ENCODE results near the gene SNAI3. TPM values are rescaled to one million over a fixed set of nuclear protein-coding genes. Genes with fewer than 3 reads are reported as not detected.

Gene SNAI3
- total and polyA plus RNA-seq, 9 donors, result 3.8 to 11.8 (median 7.2) TPM

GRCh38 chr16:88651989-88652761 is 34.1 kb downstream of the SNAI3 start:
- peaks cover 27% of the 10 kb centered on the region for H3K4me1 ChIP-seq (ENCODE audit: control insufficient read depth, insufficient read depth, low read length)
- H3K4me3 ChIP-seq (ENCODE audit: low read length), result no peak overlapping the region
- H3K9me3 ChIP-seq (replicated peaks; ENCODE audit: control insufficient read depth, low read depth, low read length), result no peaks in the 10 kb centered on the region
- H3K36me3 ChIP-seq (ENCODE audit: control insufficient read depth, insufficient read depth, low read length), result peaks cover 55% of the 10 kb centered on the region
- peak overlapping the region; percentile 66 for H3K27ac ChIP-seq (ENCODE audit: low read length)
- DNase-seq, result no peak
- WGBS (ENCODE audit: insufficient coverage), result 82% methylated on average over 28 of the region's 29 CpGs
- H3K27me3 ChIP-seq (ENCODE audit: control insufficient read depth, insufficient read depth, low read length), result no peaks in the 10 kb centered on the region

- H3K27ac ChIP-seq (ENCODE audit: low read length), result peak overlapping the region; percentile 66
- H3K27me3 ChIP-seq (ENCODE audit: control insufficient read depth, insufficient read depth, low read length), result no peaks in the 10 kb centered on the region
- peaks cover 48% of the 10 kb centered on the region for H3K36me3 ChIP-seq (ENCODE audit: control insufficient read depth, insufficient read depth, low read length)
- 73% methylated on average over 15 of the region's 24 CpGs for WGBS (ENCODE audit: insufficient coverage)
- H3K4me3 ChIP-seq (ENCODE audit: low read length), result peak overlapping the region; percentile 65
- H3K9me3 ChIP-seq (replicated peaks; ENCODE audit: control insufficient read depth, low read depth, low read length), result no peaks in the 10 kb centered on the region
- DNase-seq, result peak; percentile 62
- peaks cover 27% of the 10 kb centered on the region for H3K4me1 ChIP-seq (ENCODE audit: control insufficient read depth, insufficient read depth, low read length)
These were observed 34.9 kb downstream of the SNAI3 start for GRCh38 chr16:88651276-88651988.

GRCh38 chr16:88650749-88651275 is 35.5 kb downstream of the SNAI3 start, which contains the start of gene CYBA:
Gene CYBA (minus strand): TSS chr16:88651053. CDS start chr16:88651013, 40 bp downstream.
- DNase-seq, result peak; percentile 72
- H3K9me3 ChIP-seq (replicated peaks; ENCODE audit: control insufficient read depth, low read depth, low read length), result no peaks in the 10 kb centered on the region
- H3K27me3 ChIP-seq (ENCODE audit: control insufficient read depth, insufficient read depth, low read length), result no peaks in the 10 kb centered on the region
- peak within 1 kb of the TSS; percentile 66 for H3K27ac ChIP-seq (ENCODE audit: low read length)
- peaks cover 27% of the 10 kb centered on the region for H3K4me1 ChIP-seq (ENCODE audit: control insufficient read depth, insufficient read depth, low read length)
- peak within 1 kb of the TSS; percentile 65 for H3K4me3 ChIP-seq (ENCODE audit: low read length)
- peaks cover 42% of the 10 kb centered on the region for H3K36me3 ChIP-seq (ENCODE audit: control insufficient read depth, insufficient read depth, low read length)
- WGBS (ENCODE audit: insufficient coverage), result 0% methylated on average over 40 of the region's 41 CpGs

GRCh38 chr16:88649924-88650748 is 36.2 kb downstream of the SNAI3 start:
- 10% methylated on average over 29 of the region's 37 CpGs for WGBS (ENCODE audit: insufficient coverage)
- Histone ChIP-seq H3K4me1 (ENCODE audit: control insufficient read depth, insufficient read depth, low read length) (peaks cover 27% of the 10 kb centered on the region), H3K9me3 (replicated peaks; ENCODE audit: control insufficient read depth, low read depth, low read length) (no peaks in the 10 kb centered on the region), H3K4me3 (ENCODE audit: low read length) (peak overlapping the region; percentile 65), H3K36me3 (ENCODE audit: control insufficient read depth, insufficient read depth, low read length) (peaks cover 35% of the 10 kb centered on the region), H3K27me3 (ENCODE audit: control insufficient read depth, insufficient read depth, low read length) (no peaks in the 10 kb centered on the region), H3K27ac (ENCODE audit: low read length) (peak overlapping the region; percentile 7)
- no peak for DNase-seq

GRCh38 chr16:88649195-88649923 is 36.9 kb downstream of the SNAI3 start:
- 61% methylated on average over 19 of the region's 20 CpGs for WGBS (ENCODE audit: insufficient coverage)
- Histone ChIP-seq H3K9me3 (replicated peaks; ENCODE audit: control insufficient read depth, low read depth, low read length) (no peaks in the 10 kb centered on the region), H3K27me3 (ENCODE audit: control insufficient read depth, insufficient read depth, low read length) (no peaks in the 10 kb centered on the region), H3K4me1 (ENCODE audit: control insufficient read depth, insufficient read depth, low read length) (peaks cover 27% of the 10 kb centered on the region), H3K36me3 (ENCODE audit: control insufficient read depth, insufficient read depth, low read length) (peaks cover 28% of the 10 kb centered on the region), H3K27ac (ENCODE audit: low read length) (no peak overlapping the region), H3K4me3 (ENCODE audit: low read length) (peak overlapping the region; percentile 65)
- peak; percentile 38 for DNase-seq

GRCh38 chr16:88647178-88648070 is 38.9 kb downstream of the SNAI3 start:
- Histone ChIP-seq H3K4me1 (ENCODE audit: control insufficient read depth, insufficient read depth, low read length) (peaks cover 27% of the 10 kb centered on the region), H3K27me3 (ENCODE audit: control insufficient read depth, insufficient read depth, low read length) (no peaks in the 10 kb centered on the region), H3K36me3 (ENCODE audit: control insufficient read depth, insufficient read depth, low read length) (peaks cover 9% of the 10 kb centered on the region), H3K27ac (ENCODE audit: low read length) (no peak overlapping the region), H3K4me3 (ENCODE audit: low read length) (no peak overlapping the region), H3K9me3 (replicated peaks; ENCODE audit: control insufficient read depth, low read depth, low read length) (no peaks in the 10 kb centered on the region)
- WGBS (ENCODE audit: insufficient coverage), result 86% methylated on average over 9 of the region's 22 CpGs
- no peak for DNase-seq

- H3K4me3 ChIP-seq (ENCODE audit: low read length), result no peak overlapping the region
- peaks cover 5% of the 10 kb centered on the region for H3K36me3 ChIP-seq (ENCODE audit: control insufficient read depth, insufficient read depth, low read length)
- peaks cover 22% of the 10 kb centered on the region for H3K4me1 ChIP-seq (ENCODE audit: control insufficient read depth, insufficient read depth, low read length)
- 73% methylated on average over 17 of the region's 28 CpGs for WGBS (ENCODE audit: insufficient coverage)
- no peak for DNase-seq
- peaks cover 2% of the 10 kb centered on the region for H3K27me3 ChIP-seq (ENCODE audit: control insufficient read depth, insufficient read depth, low read length)
- H3K9me3 ChIP-seq (replicated peaks; ENCODE audit: control insufficient read depth, low read depth, low read length), result no peaks in the 10 kb centered on the region
- H3K27ac ChIP-seq (ENCODE audit: low read length), result no peak overlapping the region
These were observed 39.8 kb downstream of the SNAI3 start for GRCh38 chr16:88646345-88647034.

GRCh38 chr16:88645941-88646340 is 40.4 kb downstream of the SNAI3 start:
- Histone ChIP-seq H3K4me3 (ENCODE audit: low read length) (no peak overlapping the region), H3K4me1 (ENCODE audit: control insufficient read depth, insufficient read depth, low read length) (peaks cover 16% of the 10 kb centered on the region), H3K9me3 (replicated peaks; ENCODE audit: control insufficient read depth, low read depth, low read length) (no peaks in the 10 kb centered on the region), H3K27me3 (ENCODE audit: control insufficient read depth, insufficient read depth, low read length) (peaks cover 5% of the 10 kb centered on the region), H3K27ac (ENCODE audit: low read length) (no peak overlapping the region), H3K36me3 (ENCODE audit: control insufficient read depth, insufficient read depth, low read length) (peaks cover 5% of the 10 kb centered on the region)
- WGBS (ENCODE audit: insufficient coverage), result 84% methylated on average over 23 of the region's 23 CpGs
- no peak for DNase-seq

Measured in muscle of leg (tissue), 11 donors.